HEK293 (cell line): Measurements from ENCODE around the gene DOK6.

Experiments
- CTCF ChIA-PET: fragments of 350-600 bp; formaldehyde crosslinking; extraction: SDS; loops from one replicate; lab custom pipeline; 2021; ENCODE audit warnings: antibody characterized with exemption; lab: Yijun Ruan, JAX
- POLR2A ChIA-PET: fragments of 300-600 bp; formaldehyde crosslinking; extraction: SDS; loops from one replicate; lab custom pipeline; 2020; ENCODE audit warnings: antibody characterized with exemption, inconsistent platforms; lab: Yijun Ruan, JAX
- H3K27ac ChIP-seq: fragments of 200-500 bp; sonication (Bioruptor generic); 2 replicates; pipeline ENCODE4 v1.5.1; 2014; ENCODE audit warnings: low read depth, low read length, control low read depth, inconsistent platforms; ENCODE audit errors: extremely low read depth
- H3K36me3 ChIP-seq, 2 experiments: fragments of 200-500 bp in 1 of 2; sonication (Bioruptor generic) in 1 of 2; 1 replicate in 1 of 2; 2 replicates in 1 of 2; pipeline ENCODE4 v1.5.1; 2014 to 2017; ENCODE audit warnings: inconsistent platforms in 2 of 2, low read length in 2 of 2; ENCODE audit not compliant: control insufficient read depth in 2 of 2, insufficient read depth in 1 of 2
- H3K4me1 ChIP-seq: fragments of 200-500 bp; sonication (Bioruptor generic); 2 replicates; pipeline ENCODE4 v1.5.1; 2014; ENCODE audit warnings: mild to moderate bottlenecking, low read length, inconsistent platforms; ENCODE audit not compliant: control insufficient read depth, insufficient read depth
- H3K4me3 ChIP-seq: 2 replicates; pipeline ENCODE4 v1.5.1; 2011; ENCODE audit warnings: low read depth, mild to moderate bottlenecking, control low read depth, low read length, moderate library complexity
- H3K9me3 ChIP-seq: fragments of 200-500 bp; sonication (Bioruptor generic); 2 replicates; pipeline ENCODE4 v1.5.1; 2014; ENCODE audit warnings: low read depth, low read length, inconsistent platforms; ENCODE audit not compliant: control insufficient read depth, insufficient read depth
- BCL6B ChIP-seq: fragments of 450-650 bp; formaldehyde crosslinking; IDR thresholded peaks from 2 replicates; pipeline ENCODE4 v1.5.1; 2017; ENCODE audit warnings: missing biosample characterization, missing genetic modification characterization
- KLF7 ChIP-seq: fragments of 450-650 bp; formaldehyde crosslinking; IDR thresholded peaks from 2 replicates; pipeline ENCODE4 v1.5.1; 2016; ENCODE audit warnings: missing biosample characterization, missing genetic modification characterization, borderline replicate concordance
- KLF9 ChIP-seq: fragments of 450-650 bp; formaldehyde crosslinking; IDR thresholded peaks from 2 replicates; pipeline ENCODE4 v1.5.1; 2016; ENCODE audit warnings: missing biosample characterization, missing genetic modification characterization, low read depth
- TCF7L2 ChIP-seq: IDR thresholded peaks from 2 replicates; pipeline ENCODE4 v1.6.1; 2011; ENCODE audit warnings: low read depth, mild to moderate bottlenecking, inconsistent platforms, low read length, moderate library complexity, borderline replicate concordance
- WT1 ChIP-seq: fragments of 450-650 bp; formaldehyde crosslinking; IDR thresholded peaks from 2 replicates; pipeline ENCODE4 v1.5.1; 2016; ENCODE audit warnings: missing biosample characterization, missing genetic modification characterization
- ZBTB1 ChIP-seq: fragments of 450-650 bp; formaldehyde crosslinking; IDR thresholded peaks from 2 replicates; pipeline ENCODE4 v1.5.1; 2016; ENCODE audit warnings: missing biosample characterization, missing genetic modification characterization
- ZBTB17 ChIP-seq: fragments of 450-650 bp; formaldehyde crosslinking; IDR thresholded peaks from 2 replicates; pipeline ENCODE4 v1.5.1; 2016; ENCODE audit warnings: missing biosample characterization, missing genetic modification characterization
- ZBTB8A ChIP-seq: fragments of 450-650 bp; formaldehyde crosslinking; IDR thresholded peaks from 2 replicates; pipeline ENCODE4 v1.5.1; 2016; ENCODE audit warnings: missing biosample characterization, missing genetic modification characterization
- ZIC2 ChIP-seq: fragments of 450-650 bp; formaldehyde crosslinking; IDR thresholded peaks from 2 replicates; pipeline ENCODE4 v1.5.1; 2016; ENCODE audit warnings: missing biosample characterization, missing genetic modification characterization
- ZNF140 ChIP-seq: fragments of 450-650 bp; formaldehyde crosslinking; IDR thresholded peaks from 2 replicates; pipeline ENCODE4 v1.5.1; 2016; ENCODE audit warnings: missing biosample characterization, missing genetic modification characterization
- ZNF223 ChIP-seq: fragments of 450-650 bp; formaldehyde crosslinking; IDR thresholded peaks from 2 replicates; pipeline ENCODE4 v1.5.1; 2016; ENCODE audit warnings: missing biosample characterization, missing genetic modification characterization
- ZNF248 ChIP-seq: fragments of 450-650 bp; formaldehyde crosslinking; IDR thresholded peaks from 2 replicates; pipeline ENCODE4 v1.5.1; 2017; ENCODE audit warnings: missing biosample characterization, missing genetic modification characterization
- ZNF311 ChIP-seq: fragments of 450-650 bp; formaldehyde crosslinking; IDR thresholded peaks from 2 replicates; pipeline ENCODE4 v1.5.1; 2017; ENCODE audit warnings: missing biosample characterization, missing genetic modification characterization, borderline replicate concordance
- ZNF350 ChIP-seq: fragments of 450-650 bp; formaldehyde crosslinking; IDR thresholded peaks from 2 replicates; pipeline ENCODE4 v1.5.0; 2017; ENCODE audit warnings: missing biosample characterization, mild to moderate bottlenecking, missing genetic modification characterization
- ZNF398 ChIP-seq: fragments of 450-650 bp; formaldehyde crosslinking; IDR thresholded peaks from 2 replicates; pipeline ENCODE4 v1.5.1; 2017; ENCODE audit warnings: missing biosample characterization, missing genetic modification characterization
- ZNF449 ChIP-seq: fragments of 450-650 bp; formaldehyde crosslinking; IDR thresholded peaks from 2 replicates; pipeline ENCODE4 v1.5.1; 2017; ENCODE audit warnings: missing biosample characterization, mild to moderate bottlenecking, missing genetic modification characterization, moderate library complexity
- ZNF473 ChIP-seq: fragments of 450-650 bp; formaldehyde crosslinking; IDR thresholded peaks from 2 replicates; pipeline ENCODE4 v1.5.1; 2017; ENCODE audit warnings: missing biosample characterization, missing genetic modification characterization
- ZNF48 ChIP-seq: fragments of 450-650 bp; formaldehyde crosslinking; IDR thresholded peaks from 2 replicates; pipeline ENCODE4 v1.5.1; 2016; ENCODE audit warnings: missing biosample characterization, missing genetic modification characterization
- ZNF529 ChIP-seq: fragments of 450-650 bp; formaldehyde crosslinking; IDR thresholded peaks from 2 replicates; pipeline ENCODE4 v1.5.1; 2017; ENCODE audit warnings: missing genetic modification characterization, missing biosample characterization; ENCODE audit not compliant: insufficient replicate concordance
- ZNF561 ChIP-seq: fragments of 450-650 bp; IDR thresholded peaks from 2 replicates; pipeline ENCODE4 v1.5.1; 2018; ENCODE audit warnings: missing biosample characterization, missing genetic modification characterization, borderline replicate concordance
- ZNF624 ChIP-seq: fragments of 450-650 bp; formaldehyde crosslinking; IDR thresholded peaks from 2 replicates; pipeline ENCODE4 v1.5.1; 2017; ENCODE audit warnings: missing biosample characterization, missing genetic modification characterization
- ZNF639 ChIP-seq: fragments of 450-650 bp; formaldehyde crosslinking; IDR thresholded peaks from 2 replicates; pipeline ENCODE4 v1.5.1; 2016; ENCODE audit warnings: missing biosample characterization, missing genetic modification characterization
- ZNF660 ChIP-seq: fragments of 450-650 bp; IDR thresholded peaks from 2 replicates; pipeline ENCODE4 v1.5.1; 2018; ENCODE audit warnings: missing biosample characterization, mild to moderate bottlenecking, missing genetic modification characterization
- ZNF664 ChIP-seq: fragments of 450-650 bp; formaldehyde crosslinking; IDR thresholded peaks from 2 replicates; pipeline ENCODE4 v1.5.1; 2016; ENCODE audit warnings: missing biosample characterization, missing genetic modification characterization
- ZNF777 ChIP-seq: fragments of 450-650 bp; formaldehyde crosslinking; IDR thresholded peaks from 2 replicates; pipeline ENCODE4 v1.5.1; 2017; ENCODE audit warnings: missing biosample characterization, missing genetic modification characterization, borderline replicate concordance
- ZNF837 ChIP-seq: fragments of 450-650 bp; formaldehyde crosslinking; IDR thresholded peaks from 2 replicates; pipeline ENCODE4 v1.5.1; 2016; ENCODE audit warnings: missing biosample characterization, missing genetic modification characterization
- ZSCAN16 ChIP-seq: fragments of 450-650 bp; formaldehyde crosslinking; IDR thresholded peaks from 2 replicates; pipeline ENCODE4 v1.5.1; 2016; ENCODE audit warnings: missing biosample characterization, missing genetic modification characterization

The DOK6 gene

GRCh38 chr18:69737851-69738250 is 337.2 kb downstream of the DOK6 start:
- H3K9me3 ChIP-seq: no peaks in the 10 kb centered on the region
- H3K4me3 ChIP-seq: no peak overlapping the region
- H3K27ac ChIP-seq: no peak overlapping the region
- H3K4me1 ChIP-seq: no peaks in the 10 kb centered on the region
- POLR2A ChIA-PET: no interaction called here
- CTCF ChIA-PET: interaction anchor here (0.7 kb wide), 1 partner anchor 458 kb away, joined by 3 read pairs; no protein-coding TSS in a partner anchor
- TF ChIP-seq ZNF449 (tag by site-specific recombination): no peak
- no peak for TF ChIP-seq ZBTB1 (tag by site-specific recombination)
- no peak for TF ChIP-seq ZNF48 (tag by site-specific recombination)
- TF ChIP-seq ZBTB17: no peak
- TF ChIP-seq ZNF473 (tag by site-specific recombination): no peak
- no peak for TF ChIP-seq ZNF529 (tag by site-specific recombination)
- no peak for TF ChIP-seq ZNF664 (tag by site-specific recombination)
- no peak for TF ChIP-seq ZNF777
- TF ChIP-seq BCL6B (tag by site-specific recombination): no peak
- no peak for TF ChIP-seq ZNF639
- no peak for TF ChIP-seq ZSCAN16 (tag by site-specific recombination)
- TF ChIP-seq ZNF311: no peak
- no peak for TF ChIP-seq ZNF837
- no peak for TF ChIP-seq ZNF561 (tag by site-specific recombination)
- TF ChIP-seq ZBTB8A (tag by site-specific recombination): no peak
- TF ChIP-seq KLF7: no peak
- H3K36me3 ChIP-seq: no peaks in the 10 kb centered on the region

- ChIA-PET POLR2A (no interaction called here), CTCF (no interaction called here)
- Histone ChIP-seq H3K27ac (no peak overlapping the region), H3K9me3 (no peaks in the 10 kb centered on the region), H3K4me1 (no peaks in the 10 kb centered on the region), H3K36me3 (no peaks in the 10 kb centered on the region), H3K4me3 (no peak overlapping the region)
- TF ChIP-seq WT1 (tag by site-specific recombination): no peak
These were observed 346.7 kb downstream of the DOK6 start for GRCh38 chr18:69747388-69747787.

- Histone ChIP-seq H3K9me3 (no peaks in the 10 kb centered on the region), H3K36me3 (no peaks in the 10 kb centered on the region), H3K4me3 (no peak overlapping the region), H3K4me1 (no peaks in the 10 kb centered on the region), H3K27ac (no peak overlapping the region)
- ChIA-PET POLR2A (no interaction called here), CTCF (no interaction called here)
- no peak for TF ChIP-seq ZNF660 (tag by site-specific recombination)
- no peak for TF ChIP-seq ZIC2
- TF ChIP-seq ZNF350 (tag by site-specific recombination): no peak
- no peak for TF ChIP-seq ZNF624 (tag by site-specific recombination)
- TF ChIP-seq ZNF449 (tag by site-specific recombination): no peak
- TF ChIP-seq TCF7L2: no peak
- no peak for TF ChIP-seq ZNF398 (tag by site-specific recombination)
- TF ChIP-seq ZNF223 (tag by site-specific recombination): no peak
- no peak for TF ChIP-seq ZNF140
- TF ChIP-seq KLF9 (tag by site-specific recombination): no peak
- no peak for TF ChIP-seq ZNF248 (tag by site-specific recombination)
These were observed 352.2 kb downstream of the DOK6 start for GRCh38 chr18:69752737-69753380.
